GM21737 (cell line): ENCODE data around the gene OXA1L.
A peak's percentile ranks its signal among the peaks of the same experiment; 100 is the strongest.
"Not testable (repeated sequence)": the region's sequence is repeated elsewhere in the genome, so short reads cannot be mapped to it uniquely, and the experiment has no call there.

ENCODE experiments used
- ATAC-seq: cut with Tn5 transposase; IDR thresholded peaks from one replicate; pipeline ENCODE4 v1.9.1; 2021; ENCODE audit warnings: mild to moderate bottlenecking, moderate library complexity; ENCODE audit not compliant: unreplicated experiment

OXA1L gene

GRCh38 chr14:22766457-22767322, at the start of gene OXA1L:
Gene OXA1L, plus strand, starts transcription at chr14:22766688. Its CDS starts 14 bp downstream, at chr14:22766702.
- peak; percentile 79 for ATAC-seq

- ATAC-seq, result no peak
Observed at GRCh38 chr14:22718091-22718490, 48.4 kb upstream of the OXA1L start.

- no peak for ATAC-seq
Observed at GRCh38 chr14:22721213-22721612, 45.3 kb upstream of the OXA1L start.

GRCh38 chr14:22723815-22724214, 42.7 kb upstream of the OXA1L start:
- no peak for ATAC-seq

GRCh38 chr14:22724847-22725246, 41.6 kb upstream of the OXA1L start:
- ATAC-seq, result not testable (repeated sequence)

GRCh38 chr14:22725374-22725773, 41.1 kb upstream of the OXA1L start:
- not testable (repeated sequence) for ATAC-seq

- ATAC-seq, result no peak
Observed at GRCh38 chr14:22726012-22726411, 40.5 kb upstream of the OXA1L start.

GRCh38 chr14:22732062-22732461, 34.4 kb upstream of the OXA1L start:
- ATAC-seq, result not testable (repeated sequence)

- ATAC-seq, result no peak
Observed at GRCh38 chr14:22733829-22734228, 32.7 kb upstream of the OXA1L start.

GRCh38 chr14:22735096-22735495, 31.4 kb upstream of the OXA1L start:
- no peak for ATAC-seq

GRCh38 chr14:22736384-22736783, 30.1 kb upstream of the OXA1L start:
- not testable (repeated sequence) for ATAC-seq

- ATAC-seq, result no peak
Observed at GRCh38 chr14:22737052-22737451, 29.4 kb upstream of the OXA1L start.

- ATAC-seq, result no peak
Observed at GRCh38 chr14:22739423-22739822, 27.1 kb upstream of the OXA1L start.

- ATAC-seq, result no peak
Observed at GRCh38 chr14:22740020-22740419, 26.5 kb upstream of the OXA1L start.

GRCh38 chr14:22747769-22748168, 18.7 kb upstream of the OXA1L start:
- ATAC-seq, result no peak

- no peak for ATAC-seq
Observed at GRCh38 chr14:22748206-22748605, 18.3 kb upstream of the OXA1L start.

GRCh38 chr14:22748631-22749068, 17.8 kb upstream of the OXA1L start:
- no peak for ATAC-seq

GRCh38 chr14:22752422-22752821, 14.1 kb upstream of the OXA1L start:
- no peak for ATAC-seq

- no peak for ATAC-seq
Observed at GRCh38 chr14:22753586-22753985, 12.9 kb upstream of the OXA1L start.

- not testable (repeated sequence) for ATAC-seq
Observed at GRCh38 chr14:22757972-22758650, 8.4 kb upstream of the OXA1L start.

GRCh38 chr14:22761734-22762133, 4.8 kb upstream of the OXA1L start:
- ATAC-seq, result no peak

- no peak for ATAC-seq
Observed at GRCh38 chr14:22764382-22764781, 2.1 kb upstream of the OXA1L start.
